Measurements from ENCODE around the gene PAQR5. TPM values are rescaled to one million over a fixed set of nuclear protein-coding genes. Genes with fewer than 3 reads are reported as not detected.

PAQR5 gene
- 1.2 and 1.5 TPM in 2 replicates for total RNA-seq

GRCh38 chr15:69298697-69299441, at the start of gene PAQR5:
Gene PAQR5 (plus strand): TSS chr15:69298912. CDS start chr15:69360081, 61,169 bp downstream.

GRCh38 chr15:69413822-69414700, 115.3 kb downstream of the PAQR5 start, which contains the start of gene KIF23:
Gene KIF23 (plus strand): TSS chr15:69414349. CDS start chr15:69414466, 117 bp downstream.

GRCh38 chr15:69452692-69453521, 154.2 kb downstream of the PAQR5 start, which contains the start of gene RPLP1:
Gene RPLP1 (plus strand): TSS chr15:69452818. CDS start chr15:69452949, 131 bp downstream.

Other genes with a start within 250 kb of the PAQR5 start
- gene GLCE, start 138.3 kb upstream of the PAQR5 start, total RNA-seq: 15.3 and 19.0 TPM in 2 replicates
- 55.4 and 63.5 TPM in 2 replicates for gene KIF23, start 115.4 kb downstream of the PAQR5 start, total RNA-seq
- gene RPLP1, start 153.9 kb downstream of the PAQR5 start, total RNA-seq: 448 and 561 TPM in 2 replicates